Raji (cell line): ENCODE data around the gene GATAD2A.

Experiments
- POLR2A ChIP-seq: IDR thresholded peaks from 2 replicates; pipeline ENCODE4 v1.6.1; 2011; ENCODE audit warnings: low read depth, low read length, control low read depth; ENCODE audit not compliant: insufficient read depth

The GATAD2A gene

DNA sequence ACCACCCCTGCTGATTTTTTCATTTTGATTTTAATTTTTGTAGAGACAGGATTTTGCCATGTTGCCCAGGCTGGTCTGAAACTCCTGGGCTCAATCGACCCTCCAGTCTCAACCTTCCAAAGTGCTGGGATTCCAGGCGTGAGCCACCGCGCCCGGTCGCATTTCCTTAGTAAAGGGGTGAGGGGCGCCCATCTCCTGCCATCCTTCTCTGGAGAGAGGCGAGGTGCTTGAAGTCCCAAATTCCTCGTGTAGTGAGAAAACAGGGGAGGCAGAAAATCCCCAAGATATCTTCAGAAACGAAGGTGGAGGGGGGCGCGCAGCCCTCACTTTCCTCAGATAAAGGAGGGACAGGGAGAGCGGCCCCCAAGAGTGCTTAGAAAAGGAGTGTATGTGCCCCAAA, 21.0 kb upstream of the GATAD2A start:
- TF ChIP-seq POLR2A, result no peak

DNA sequence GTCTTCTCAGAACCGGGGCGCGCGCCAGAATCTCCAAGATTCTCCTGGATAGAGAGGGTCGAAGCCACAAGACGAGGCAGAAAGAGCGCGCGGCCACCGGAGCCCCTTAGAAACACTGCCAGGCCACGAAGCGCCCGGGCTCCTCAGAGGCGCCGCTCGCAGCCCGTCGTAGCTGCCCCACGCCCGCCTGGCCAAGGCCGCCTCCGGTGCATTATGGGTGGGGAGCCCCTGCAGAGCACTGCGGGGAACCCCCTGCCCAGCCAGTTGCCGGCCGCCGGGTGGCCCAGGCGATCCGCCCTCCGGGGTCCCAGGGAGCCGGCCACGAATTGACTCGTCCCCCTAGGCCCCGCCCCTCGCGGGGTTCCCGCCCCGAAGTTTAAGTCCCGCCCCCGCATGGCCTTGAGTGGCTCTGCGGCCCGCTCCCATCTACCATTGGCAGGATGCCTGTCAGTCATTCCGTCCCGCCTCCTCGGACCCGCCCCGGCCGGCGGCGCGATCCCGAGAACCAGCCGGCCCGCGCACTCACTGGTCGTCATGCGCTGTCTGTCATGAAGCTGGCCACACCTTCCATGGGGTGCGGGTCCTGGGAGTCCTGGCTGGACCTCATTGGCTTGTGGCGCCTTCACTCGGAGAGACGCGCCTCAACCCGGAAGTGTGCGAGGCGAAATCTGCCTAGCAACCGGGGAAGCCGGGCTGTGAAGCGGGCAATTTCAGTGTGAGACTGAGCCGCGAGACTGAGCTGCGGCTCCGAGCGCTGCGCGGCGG, 20.2 kb upstream of the GATAD2A start:
- TF ChIP-seq POLR2A, result peak; percentile 19; the same call in 1 of the 2 replicates

DNA sequence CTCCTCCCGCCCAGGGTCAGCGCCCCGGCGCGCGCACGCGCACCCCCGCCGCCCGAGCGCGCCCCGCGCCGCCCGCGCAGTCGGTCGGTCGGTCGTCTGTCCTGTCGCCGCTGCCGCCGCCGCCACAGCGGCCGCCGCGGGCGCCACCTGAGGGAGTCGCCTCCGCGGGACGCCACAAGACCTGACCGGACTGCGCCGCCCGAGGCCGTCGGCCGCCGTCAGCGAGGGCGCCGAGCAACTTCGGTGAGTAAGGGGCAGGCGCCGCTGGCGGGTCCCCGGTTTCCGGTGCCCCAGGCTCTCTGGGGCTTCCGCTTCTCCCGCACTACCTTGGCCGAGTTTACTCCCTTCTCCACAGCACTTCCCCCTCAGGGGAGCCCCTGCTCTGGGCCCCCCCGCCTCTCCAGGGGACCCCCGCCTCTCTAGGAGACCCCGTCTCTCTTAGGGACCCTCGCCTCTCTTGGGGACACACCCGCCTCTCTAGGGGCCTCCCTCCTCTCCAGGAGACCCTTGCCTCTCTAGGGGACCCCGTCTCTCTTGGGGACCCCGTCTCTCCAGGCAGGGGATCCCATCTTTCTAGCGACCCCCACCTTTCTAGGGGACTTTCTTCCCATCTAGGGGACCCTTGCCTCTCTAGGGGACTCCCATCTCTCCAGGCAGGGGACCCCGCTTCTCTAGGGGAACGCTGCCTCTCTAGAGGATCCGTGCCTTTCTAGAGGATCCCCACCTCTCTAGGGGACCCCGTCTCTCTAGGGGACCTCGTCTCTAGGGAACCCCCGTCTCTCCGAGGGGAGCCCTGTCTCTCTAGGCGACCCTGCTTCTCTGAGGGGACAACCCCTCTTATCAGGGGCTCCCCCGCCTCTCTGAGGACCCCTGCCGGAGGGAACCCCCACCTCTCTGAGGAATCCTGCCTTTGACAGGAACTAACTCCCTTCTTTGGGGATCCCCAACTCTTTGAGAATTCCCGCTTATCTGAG, 19.3 kb upstream of the GATAD2A start:
- peak; percentile 72 for TF ChIP-seq POLR2A

DNA sequence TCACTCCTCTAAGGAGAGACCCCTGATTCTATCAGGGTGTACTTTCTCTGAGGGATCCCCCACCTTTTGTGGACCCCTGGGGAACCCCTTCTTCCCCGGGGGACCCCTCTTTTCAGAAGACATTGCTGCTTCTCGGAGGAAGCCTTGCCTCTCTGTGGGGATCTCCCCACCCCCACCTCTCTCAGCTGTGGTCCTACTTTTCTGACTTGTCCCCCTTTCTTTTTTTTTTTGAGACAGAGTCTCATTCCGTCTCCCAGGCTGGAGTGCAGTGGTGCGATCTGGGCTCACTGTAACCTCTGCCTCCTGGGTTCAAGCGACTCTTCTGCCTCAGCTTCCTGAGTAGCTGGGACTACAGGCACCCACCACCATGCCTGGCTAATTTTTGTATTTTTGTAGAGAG, 18.4 kb upstream of the GATAD2A start:
- TF ChIP-seq POLR2A, result no peak

DNA sequence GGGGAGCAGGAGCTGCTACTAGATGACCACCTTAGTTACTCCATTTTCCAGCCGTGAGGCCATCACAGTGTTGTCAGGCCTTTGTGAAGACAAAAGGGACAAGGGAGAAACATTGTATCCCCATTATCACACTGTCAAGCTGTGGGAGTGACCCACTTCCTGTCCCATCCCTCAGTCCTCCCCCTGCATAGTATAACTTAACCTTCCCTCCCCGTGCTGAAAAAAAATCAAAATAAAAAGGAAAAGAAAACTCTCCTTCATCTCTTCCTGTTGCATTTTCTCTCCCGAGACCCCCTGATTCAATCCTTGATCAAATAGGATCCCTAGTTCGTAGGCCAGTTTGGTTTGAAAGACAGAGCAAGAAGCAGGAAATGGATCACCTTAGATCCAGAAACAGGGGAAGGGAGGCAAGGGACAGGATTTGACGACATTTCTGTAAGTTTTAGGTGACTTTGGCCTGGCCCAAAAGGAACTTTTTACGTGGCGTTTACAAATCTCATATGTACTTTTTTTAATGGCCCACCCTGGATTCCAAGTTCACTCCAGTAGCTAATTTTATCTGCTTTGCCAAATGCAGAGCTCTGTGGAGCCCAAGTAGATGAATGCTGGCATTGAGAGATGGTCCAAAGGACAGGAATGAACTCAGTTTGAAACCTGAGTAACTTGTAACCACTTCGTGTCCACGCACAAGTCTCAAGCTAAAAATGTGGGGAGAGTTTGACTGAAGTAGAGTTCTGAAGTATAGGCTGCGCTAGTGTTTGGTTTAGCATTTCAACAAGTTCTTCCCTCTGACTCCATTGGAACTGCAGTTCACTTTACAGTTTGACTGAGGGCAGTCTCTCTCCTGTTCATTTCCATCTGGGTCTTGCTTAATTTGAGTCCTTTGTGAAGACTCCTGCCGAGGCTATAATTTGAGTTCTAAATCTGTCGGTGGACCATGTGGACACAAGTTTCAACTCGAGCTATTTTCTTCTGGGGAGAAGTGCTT, 16.6 kb upstream of the GATAD2A start:
- no peak for TF ChIP-seq POLR2A

DNA sequence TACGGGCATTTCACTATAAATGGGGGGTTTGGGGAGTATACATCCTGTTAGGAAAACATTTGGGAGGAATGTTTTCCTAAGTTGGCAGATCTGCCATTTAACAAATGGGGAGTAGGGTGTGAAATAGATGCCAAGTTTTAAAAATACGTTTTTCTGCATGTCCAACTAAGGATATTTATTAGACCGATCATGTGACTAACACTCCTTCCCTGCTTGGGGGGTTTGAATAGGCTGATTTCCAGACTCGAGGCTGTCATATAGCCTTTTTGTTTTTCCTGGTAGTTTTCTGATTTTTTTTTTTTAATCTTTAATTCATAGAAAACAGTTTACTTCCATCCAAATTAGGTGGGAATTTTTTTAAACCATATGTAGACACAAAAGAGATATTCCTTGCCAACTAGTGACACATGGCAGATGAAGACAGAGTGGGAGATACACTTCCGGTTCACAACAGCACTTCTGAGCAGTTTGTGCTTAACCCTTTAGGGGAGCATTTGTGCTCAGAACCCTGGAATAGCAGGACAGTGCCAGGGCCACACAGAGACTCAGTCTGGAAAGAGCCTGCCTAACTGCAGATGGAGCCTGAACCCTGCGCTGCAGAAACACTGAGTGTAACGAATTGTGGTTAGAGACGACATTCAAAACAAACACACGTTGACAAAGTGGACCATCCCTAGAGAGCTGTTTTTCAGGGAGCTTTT, 5.6 kb upstream of the GATAD2A start:
- no peak for TF ChIP-seq POLR2A

DNA sequence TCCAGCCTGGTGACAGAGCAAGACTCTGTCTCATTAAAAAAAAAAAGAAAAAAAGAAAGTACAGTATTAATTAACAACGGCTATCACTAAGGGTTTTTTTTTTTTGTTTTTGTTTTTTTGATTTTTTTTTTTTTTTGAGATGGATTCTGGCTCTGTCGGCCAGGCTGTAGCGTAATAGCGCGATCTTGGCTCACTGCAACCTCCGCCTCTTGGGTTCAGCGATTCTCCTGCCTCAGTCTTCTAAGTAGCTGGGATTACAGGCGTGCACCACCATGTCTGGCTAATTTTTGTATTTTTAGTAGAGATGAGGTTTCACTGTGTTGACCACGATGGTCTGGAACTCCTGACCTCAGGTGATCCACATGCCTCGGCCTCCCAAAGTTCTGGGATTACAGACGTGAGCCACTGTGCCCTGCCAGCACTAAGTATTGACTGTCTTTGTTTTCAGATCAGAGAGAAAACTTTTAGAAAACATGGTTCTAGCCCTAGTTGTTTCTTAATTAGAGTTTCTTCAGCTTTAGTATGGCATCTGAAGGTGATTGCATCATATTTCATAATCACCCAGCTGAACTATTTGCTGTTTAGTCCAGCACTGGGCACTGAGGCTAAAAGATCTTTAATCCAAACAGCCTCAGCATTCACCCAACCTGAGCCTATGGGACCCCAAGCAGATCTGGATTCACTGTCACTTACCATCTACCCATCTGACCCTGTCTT, 2.7 kb upstream of the GATAD2A start:
- TF ChIP-seq POLR2A, result no peak

DNA sequence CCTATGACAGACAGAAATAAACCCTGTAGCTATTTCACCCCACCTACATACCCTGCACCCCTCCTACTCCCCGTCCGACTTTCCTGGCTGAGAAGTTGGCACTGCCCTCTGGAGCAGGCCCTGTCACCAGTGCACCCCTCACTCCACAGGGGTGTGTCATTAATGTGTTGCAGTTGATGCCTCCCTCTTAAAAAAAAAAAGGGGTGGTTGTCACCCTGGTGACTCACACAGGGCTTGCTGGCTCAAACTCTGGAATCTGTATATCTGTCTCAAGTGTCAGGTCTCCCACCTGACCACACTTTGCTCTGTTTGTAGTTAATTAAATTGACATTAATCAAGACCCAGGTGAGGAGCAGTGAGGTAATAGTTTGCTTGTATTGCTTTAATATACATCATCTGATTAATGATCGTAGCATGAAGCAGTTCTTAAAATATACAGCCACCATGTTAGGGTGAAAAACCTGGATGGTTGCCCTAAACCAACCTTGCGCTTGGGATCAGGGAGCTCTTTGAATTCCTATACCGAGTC, 2.0 kb upstream of the GATAD2A start:
- no peak for TF ChIP-seq POLR2A

DNA sequence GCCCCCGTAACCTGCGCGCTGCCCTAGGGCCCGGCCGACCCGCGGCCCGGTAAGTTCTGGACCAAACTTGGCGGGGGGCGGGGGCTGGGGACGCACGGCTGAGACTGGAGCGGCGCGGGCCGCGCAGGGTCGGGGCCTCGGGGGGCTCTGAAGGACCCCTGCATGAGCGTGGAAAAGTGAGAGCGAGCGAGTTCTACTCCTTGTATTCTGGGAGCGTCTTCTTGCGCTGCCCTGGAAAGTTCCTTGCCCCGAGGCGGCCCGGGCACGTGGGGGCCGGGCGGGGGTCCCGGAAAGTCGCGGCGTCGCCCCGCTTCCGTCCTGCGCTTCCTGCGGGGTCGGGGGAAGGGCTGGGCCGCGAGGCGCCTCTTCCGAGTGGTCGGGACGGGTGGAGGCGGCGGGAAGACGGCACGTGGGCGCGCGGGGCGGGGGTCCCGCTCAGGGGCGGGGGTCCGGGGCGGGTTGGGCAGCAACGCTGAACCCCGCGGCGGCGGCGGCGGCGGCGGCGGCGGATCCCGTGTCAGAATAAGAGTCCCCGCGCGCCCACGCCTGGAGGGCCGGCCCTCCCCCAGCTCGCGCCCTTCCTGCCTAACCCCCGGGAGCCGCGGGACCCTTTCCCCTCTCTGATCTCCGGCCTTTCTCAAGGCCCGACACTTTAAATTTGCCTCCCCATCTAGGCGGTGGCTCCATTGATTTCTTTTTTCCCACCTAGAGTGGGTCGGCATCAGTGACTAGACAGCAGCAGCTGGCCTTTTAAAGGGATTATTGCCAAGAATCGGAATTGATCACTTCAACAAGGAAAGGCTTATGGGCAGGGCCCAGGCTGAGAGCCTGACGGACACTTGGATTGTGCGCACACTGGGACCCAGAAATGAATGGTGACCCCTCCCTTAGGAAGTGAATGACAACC, 749 bp downstream of the GATAD2A start:
- TF ChIP-seq POLR2A, result no peak; the same call in 1 of the 2 replicates

DNA sequence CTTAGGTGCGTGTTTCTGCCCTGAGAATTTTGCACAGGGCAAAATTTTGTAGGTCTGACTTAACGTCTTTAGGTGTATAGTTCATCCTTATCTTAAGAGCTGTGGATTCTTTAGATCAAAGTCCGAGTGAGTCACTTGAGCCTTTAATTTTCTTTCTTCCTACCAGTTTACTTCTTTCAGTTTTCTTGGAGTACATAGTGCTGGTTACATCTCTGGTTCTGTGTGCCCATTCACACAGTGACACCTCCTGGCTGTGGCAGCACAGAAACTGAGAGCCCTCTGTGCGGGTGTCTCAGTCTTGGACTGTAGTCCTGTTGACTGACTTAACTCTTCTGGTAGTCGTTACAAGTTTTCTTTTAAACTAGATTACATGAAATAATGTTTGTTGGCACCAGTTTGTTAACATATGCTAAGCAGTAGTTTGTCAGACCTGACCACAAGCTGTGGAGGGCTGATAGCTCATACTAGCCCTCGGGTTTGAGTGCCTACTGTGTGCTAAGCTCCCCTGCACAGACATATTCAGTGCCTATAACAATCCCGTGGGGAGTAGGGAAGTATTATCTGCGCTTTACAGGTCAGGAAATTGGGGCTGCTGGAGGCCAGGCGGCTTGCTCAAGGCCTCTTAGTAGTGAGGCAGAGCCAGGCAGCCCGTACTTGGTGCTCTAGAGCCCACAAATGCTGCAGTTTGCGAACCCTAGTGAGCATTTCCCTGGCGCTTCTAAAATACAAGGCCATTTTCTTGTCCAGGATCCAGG, 1.6 kb downstream of the GATAD2A start:
- TF ChIP-seq POLR2A, result no peak

DNA sequence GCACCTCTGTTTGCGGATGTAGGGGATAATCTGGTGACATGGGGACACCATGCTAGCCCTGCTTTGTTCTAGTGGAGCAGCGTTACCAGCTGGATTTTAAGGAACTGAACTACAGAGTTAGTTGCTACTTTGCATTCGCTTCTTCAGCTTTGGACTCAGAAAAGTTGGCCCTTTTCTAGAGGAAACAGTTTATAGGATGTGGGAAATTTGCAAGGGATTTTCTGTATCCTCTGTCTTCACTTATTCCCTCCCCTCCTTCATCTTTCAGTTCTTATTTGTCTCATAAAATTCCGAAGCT, 2.1 kb downstream of the GATAD2A start:
- TF ChIP-seq POLR2A, result no peak

DNA sequence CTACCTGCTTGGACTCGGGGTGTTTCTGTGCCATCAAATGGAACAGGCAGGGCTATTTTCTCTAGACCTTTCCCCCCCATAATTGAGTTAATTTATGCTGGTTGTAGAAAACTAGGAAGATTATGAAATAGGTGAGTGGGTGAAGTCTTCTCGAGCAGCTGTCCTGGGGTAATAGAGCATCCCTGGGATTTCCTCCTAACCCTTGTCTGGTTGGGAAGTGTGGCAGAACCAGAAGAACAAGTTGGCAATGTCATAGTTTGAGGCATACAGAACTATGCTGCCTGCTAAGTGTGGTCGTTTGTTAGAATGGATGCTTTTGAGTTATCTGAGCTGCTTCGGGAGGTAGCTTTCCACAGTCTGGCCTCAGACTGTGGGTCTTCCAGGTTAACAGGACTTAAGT, 3.7 kb downstream of the GATAD2A start:
- TF ChIP-seq POLR2A, result no peak

DNA sequence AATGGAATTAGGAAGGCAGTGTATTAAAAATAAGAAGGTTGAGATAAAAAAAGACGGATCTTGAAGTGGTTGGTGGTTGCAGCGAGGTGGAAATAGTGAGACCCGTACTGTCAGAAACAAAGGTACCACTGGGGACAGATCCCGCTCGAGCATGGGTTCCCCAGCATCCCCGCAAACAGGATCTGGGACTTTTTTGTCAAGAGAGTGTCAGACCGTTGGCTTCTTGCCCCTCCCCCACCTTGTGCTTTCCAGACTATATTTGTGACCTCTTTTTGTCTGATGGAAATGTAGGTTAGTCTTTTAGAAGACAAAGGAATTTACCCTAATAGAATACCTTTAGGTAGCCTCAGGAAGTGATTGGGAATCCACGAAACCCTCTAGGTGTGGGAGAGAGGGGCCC, 4.2 kb downstream of the GATAD2A start:
- no peak for TF ChIP-seq POLR2A
